Karpas-422 (cell line): Measurements from ENCODE around the gene CCDC171. TPM values are rescaled to one million over a fixed set of nuclear protein-coding genes. Genes with fewer than 3 reads are reported as not detected.

Experiments
- DNase-seq: peaks from one replicate; pipeline ENCODE4 v3.0.0-alpha.2; 2015
- H2AFZ ChIP-seq: fragments of 200-600 bp; sonication (generic); 2 replicates; pipeline ENCODE4 v1.6.1; 2014; ENCODE audit warnings: antibody characterized with exemption, low read length, mixed read lengths
- H3K27ac ChIP-seq: fragments of 200-600 bp; sonication (generic); 2 replicates; pipeline ENCODE4 v1.5.1; 2014; ENCODE audit warnings: mild to moderate bottlenecking, low read length, moderate library complexity
- H3K27me3 ChIP-seq: fragments of 200-600 bp; sonication (generic); 2 replicates; pipeline ENCODE4 v1.6.1; 2014; ENCODE audit warnings: low read length, mixed read lengths
- H3K36me3 ChIP-seq: fragments of 200-600 bp; sonication (generic); 2 replicates; pipeline ENCODE4 v1.6.1; 2014; ENCODE audit warnings: low read length, mixed read lengths; ENCODE audit not compliant: insufficient read depth
- H3K4me1 ChIP-seq: fragments of 200-600 bp; sonication (generic); 2 replicates; pipeline ENCODE4 v1.6.1; 2014; ENCODE audit warnings: mild to moderate bottlenecking, low read length, mixed read lengths
- H3K4me2 ChIP-seq: fragments of 200-600 bp; sonication (generic); 2 replicates; pipeline ENCODE4 v1.6.1; 2014; ENCODE audit warnings: low read length, low read depth, mild to moderate bottlenecking; ENCODE audit not compliant: poor library complexity, severe bottlenecking
- H3K4me3 ChIP-seq: fragments of 200-600 bp; sonication (generic); 2 replicates; pipeline ENCODE4 v1.5.1; 2014; ENCODE audit warnings: mild to moderate bottlenecking, antibody characterized with exemption, low read length, mixed read lengths
- H3K79me2 ChIP-seq: fragments of 200-600 bp; sonication (generic); 2 replicates; pipeline ENCODE4 v1.6.1; 2014; ENCODE audit warnings: mild to moderate bottlenecking, low read length, mixed read lengths
- H3K9ac ChIP-seq: fragments of 200-600 bp; sonication (generic); 2 replicates; pipeline ENCODE4 v1.6.0; 2014; ENCODE audit warnings: low read length
- H3K9me2 ChIP-seq: fragments of 200-600 bp; sonication (generic), shearing (Covaris generic); replicated peaks from 2 replicates; pipeline ENCODE4 v1.6.0; 2014; ENCODE audit warnings: mild to moderate bottlenecking, low read length, moderate library complexity; ENCODE audit not compliant: insufficient read depth
- H3K9me3 ChIP-seq: fragments of 300-700, 200-600 bp; sonication (generic); 2 replicates; pipeline ENCODE4 v1.6.1; 2014; ENCODE audit warnings: low read length, mixed read lengths
- H4K20me1 ChIP-seq: fragments of 200-600 bp; sonication (generic); 2 replicates; pipeline ENCODE4 v1.6.1; 2014; ENCODE audit warnings: mild to moderate bottlenecking, antibody characterized with exemption, low read length, low read depth; ENCODE audit not compliant: insufficient read depth
- total RNA-seq: library from RNA; depleted of rRNA; stranded (reverse); fragments of >200 nt; shearing (Covaris generic); gene quantifications from 2 replicates; pipeline ENCODE4 v1.2.3, GENCODE V29; 2014; ENCODE audit warnings: low replicate concordance

Gene CCDC171
- total RNA-seq, 1 experiment from 2014 or later, result 3.1 TPM

DNA sequence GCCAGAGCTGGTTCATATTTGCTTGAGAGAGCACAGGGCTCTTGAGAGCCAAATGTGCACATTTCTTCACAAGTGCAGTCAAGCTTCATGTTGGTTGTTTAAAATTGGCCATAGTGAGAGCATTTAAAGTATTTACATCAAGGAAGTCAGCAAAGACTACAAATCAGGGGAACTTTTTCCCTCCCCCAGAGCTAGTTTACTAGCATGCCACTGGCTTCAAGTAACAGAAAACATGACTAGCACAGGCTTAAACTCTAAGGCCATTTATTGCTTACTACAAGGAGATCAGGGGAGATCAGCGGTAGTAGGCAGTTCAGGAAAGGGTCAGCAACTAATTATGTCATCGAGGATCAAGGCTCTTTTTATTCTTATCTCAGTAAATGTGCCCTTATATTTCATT, 11.0 kb upstream of the CCDC171 start:
- no peak overlapping the region for H3K4me2 ChIP-seq
- no peaks in the 10 kb centered on the region for H3K9me3 ChIP-seq
- no peaks in the 10 kb centered on the region for H4K20me1 ChIP-seq
- H3K4me1 ChIP-seq, result no peaks in the 10 kb centered on the region
- H3K27ac ChIP-seq, result no peak overlapping the region
- no peaks in the 10 kb centered on the region for H3K79me2 ChIP-seq
- H3K9me2 ChIP-seq, result no peaks in the 10 kb centered on the region
- no peaks in the 10 kb centered on the region for H3K36me3 ChIP-seq
- no peak overlapping the region for H3K9ac ChIP-seq
- no peak overlapping the region for H3K4me3 ChIP-seq
- no peaks in the 10 kb centered on the region for H3K27me3 ChIP-seq
- H2AFZ ChIP-seq, result no peak overlapping the region
- DNase-seq, result no peak

DNA sequence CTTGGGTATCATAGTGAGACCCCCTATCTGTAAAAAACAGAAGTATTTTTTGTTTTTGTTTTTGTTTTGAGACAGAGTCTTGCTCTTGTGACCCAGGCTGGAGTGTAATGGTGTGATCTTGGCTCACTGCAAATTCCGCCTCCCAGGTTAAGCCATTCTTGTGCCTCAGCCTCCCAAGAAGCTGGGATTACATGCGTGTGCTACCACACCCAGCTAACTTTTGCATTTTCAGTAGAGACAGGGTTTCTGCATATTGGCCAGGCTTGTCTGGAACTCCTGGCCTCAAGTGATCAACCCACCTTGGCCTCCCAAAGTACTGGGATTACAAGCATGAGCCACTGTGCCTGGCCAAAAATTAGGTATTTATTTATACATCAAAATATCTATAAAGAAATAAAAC, 10.2 kb upstream of the CCDC171 start:
- Histone ChIP-seq H2AFZ (no peak overlapping the region), H3K9me3 (no peaks in the 10 kb centered on the region), H3K9ac (no peak overlapping the region), H3K9me2 (no peaks in the 10 kb centered on the region), H3K4me2 (no peak overlapping the region), H3K27me3 (no peaks in the 10 kb centered on the region), H3K36me3 (no peaks in the 10 kb centered on the region), H3K27ac (no peak overlapping the region), H3K4me1 (no peaks in the 10 kb centered on the region), H3K4me3 (no peak overlapping the region), H3K79me2 (no peaks in the 10 kb centered on the region), H4K20me1 (no peaks in the 10 kb centered on the region)
- no peak for DNase-seq

DNA sequence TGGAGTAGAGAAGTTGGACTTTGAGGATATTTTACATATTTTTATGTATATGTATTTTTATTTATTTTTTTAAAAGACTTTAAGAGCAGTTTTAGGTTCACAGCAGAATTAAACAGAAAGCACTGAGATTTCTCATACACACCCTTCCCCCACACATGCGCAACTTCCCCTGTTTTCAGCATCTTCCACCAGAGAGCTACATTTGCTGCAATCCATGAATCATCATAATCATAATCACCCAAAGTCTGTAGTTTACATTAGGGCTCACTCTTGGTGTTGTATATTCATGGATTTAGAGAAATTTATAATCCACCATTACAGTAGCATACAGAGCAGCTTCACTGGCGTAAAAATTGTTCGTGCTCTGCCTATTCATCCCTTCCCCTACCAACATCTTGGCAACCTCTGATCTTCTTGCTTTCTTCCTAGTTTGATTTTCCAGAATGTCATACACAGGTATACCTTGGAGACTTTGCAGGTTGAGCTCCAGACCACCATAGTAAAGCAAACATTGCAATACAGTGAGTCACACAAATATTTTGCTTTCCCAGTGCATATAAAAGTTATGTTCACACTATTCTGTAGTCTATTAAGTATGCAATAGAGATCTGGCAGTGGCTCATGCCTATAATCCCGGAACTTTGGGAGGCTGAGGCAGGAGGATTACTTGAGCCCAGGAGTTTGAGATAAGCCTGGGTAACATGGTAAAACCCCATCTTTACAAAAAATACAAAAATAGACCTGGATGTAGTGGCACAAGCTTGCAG, 9.6 kb upstream of the CCDC171 start:
- H3K36me3 ChIP-seq, result no peaks in the 10 kb centered on the region
- no peaks in the 10 kb centered on the region for H3K27me3 ChIP-seq
- no peak overlapping the region for H3K27ac ChIP-seq
- no peaks in the 10 kb centered on the region for H4K20me1 ChIP-seq
- no peak for DNase-seq
- no peaks in the 10 kb centered on the region for H3K4me1 ChIP-seq
- no peaks in the 10 kb centered on the region for H3K9me2 ChIP-seq
- no peak overlapping the region for H3K9ac ChIP-seq
- H3K4me3 ChIP-seq, result no peak overlapping the region
- H3K79me2 ChIP-seq, result no peaks in the 10 kb centered on the region
- no peaks in the 10 kb centered on the region for H3K9me3 ChIP-seq
- H2AFZ ChIP-seq, result no peak overlapping the region
- no peak overlapping the region for H3K4me2 ChIP-seq

DNA sequence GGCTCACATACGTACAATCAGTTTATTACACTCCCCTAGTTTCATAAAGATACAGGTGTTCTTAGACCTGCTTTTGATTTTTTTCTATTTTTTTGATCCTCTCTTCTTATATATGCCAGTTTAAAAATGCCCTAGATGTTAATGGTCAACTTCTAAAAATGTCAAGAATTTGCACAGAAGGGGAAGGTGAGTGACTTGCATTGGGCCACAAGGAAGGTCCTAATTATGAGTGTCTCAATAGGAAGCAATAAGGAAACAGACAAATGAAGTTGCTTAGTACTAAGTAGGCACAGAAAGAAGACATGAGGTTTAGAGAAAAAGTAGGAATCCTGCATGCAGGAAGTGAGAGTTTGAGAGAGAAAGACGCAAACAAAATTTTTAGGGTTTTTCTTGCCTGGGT, 3.2 kb upstream of the CCDC171 start:
- no peak overlapping the region for H3K4me3 ChIP-seq
- no peak overlapping the region for H3K9ac ChIP-seq
- DNase-seq, result no peak
- H3K9me3 ChIP-seq, result no peaks in the 10 kb centered on the region
- no peak overlapping the region for H2AFZ ChIP-seq
- no peak overlapping the region for H3K27ac ChIP-seq
- H3K36me3 ChIP-seq, result no peaks in the 10 kb centered on the region
- H3K4me2 ChIP-seq, result no peak overlapping the region
- H3K4me1 ChIP-seq, result peaks cover 24% of the 10 kb centered on the region
- H3K79me2 ChIP-seq, result no peaks in the 10 kb centered on the region
- H4K20me1 ChIP-seq, result no peaks in the 10 kb centered on the region
- H3K9me2 ChIP-seq, result no peaks in the 10 kb centered on the region
- H3K27me3 ChIP-seq, result no peaks in the 10 kb centered on the region

DNA sequence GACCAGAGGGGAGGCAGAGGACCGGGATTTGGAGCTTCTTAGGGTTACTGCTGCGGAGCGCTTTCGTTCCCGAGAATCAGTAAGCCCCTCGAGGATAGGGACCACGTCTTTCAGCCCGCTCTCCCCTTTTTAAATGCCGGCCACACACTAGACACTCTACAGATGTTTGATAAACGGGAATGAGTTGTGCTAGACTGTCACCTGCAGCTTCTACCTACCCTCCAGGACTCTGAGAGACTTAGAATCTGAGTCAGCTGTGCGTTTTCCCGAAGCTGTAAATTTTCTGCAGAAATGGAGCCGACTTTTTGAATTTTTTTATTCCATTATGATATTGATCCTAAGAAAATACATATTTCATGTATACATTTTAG, 670 bp downstream of the CCDC171 start:
- H4K20me1 ChIP-seq, result no peaks in the 10 kb centered on the region
- peak overlapping the region; percentile 99 for H2AFZ ChIP-seq
- peak overlapping the region; percentile 86 for H3K9ac ChIP-seq
- H3K27me3 ChIP-seq, result no peaks in the 10 kb centered on the region
- H3K4me3 ChIP-seq, result peak overlapping the region; percentile 85
- H3K4me2 ChIP-seq, result peak overlapping the region; percentile 99
- H3K9me2 ChIP-seq, result no peaks in the 10 kb centered on the region
- H3K27ac ChIP-seq, result no peak overlapping the region
- H3K79me2 ChIP-seq, result no peaks in the 10 kb centered on the region
- H3K4me1 ChIP-seq, result peaks cover 24% of the 10 kb centered on the region
- no peaks in the 10 kb centered on the region for H3K9me3 ChIP-seq
- peak; percentile 58 for DNase-seq
- H3K36me3 ChIP-seq, result no peaks in the 10 kb centered on the region

DNA sequence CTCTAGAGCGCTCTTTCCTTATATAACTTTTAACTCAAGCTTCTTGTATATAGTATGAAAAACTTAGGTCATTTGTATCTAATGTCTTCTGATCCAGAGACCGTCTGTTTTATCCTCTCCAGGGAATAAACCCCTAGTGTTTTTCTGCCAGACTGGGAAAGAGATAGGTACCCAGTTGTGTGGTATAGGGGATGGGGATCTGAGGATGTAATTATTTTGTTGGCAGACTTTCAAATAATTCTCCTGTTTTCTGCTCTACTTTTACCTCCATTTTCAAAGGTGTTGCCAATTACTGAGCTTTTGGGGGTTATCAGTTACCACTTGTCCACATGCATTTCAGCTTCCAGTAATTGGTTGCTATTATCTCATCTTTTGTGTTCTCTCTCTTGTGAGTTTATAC, 17.9 kb downstream of the CCDC171 start:
- no peak overlapping the region for H3K9ac ChIP-seq
- H3K4me3 ChIP-seq, result no peak overlapping the region
- H3K4me1 ChIP-seq, result no peaks in the 10 kb centered on the region
- H4K20me1 ChIP-seq, result no peaks in the 10 kb centered on the region
- no peaks in the 10 kb centered on the region for H3K9me2 ChIP-seq
- H3K36me3 ChIP-seq, result no peaks in the 10 kb centered on the region
- H3K27ac ChIP-seq, result no peak overlapping the region
- no peaks in the 10 kb centered on the region for H3K9me3 ChIP-seq
- no peak for DNase-seq
- no peaks in the 10 kb centered on the region for H3K27me3 ChIP-seq
- no peak overlapping the region for H2AFZ ChIP-seq
- no peaks in the 10 kb centered on the region for H3K79me2 ChIP-seq
- H3K4me2 ChIP-seq, result no peak overlapping the region

DNA sequence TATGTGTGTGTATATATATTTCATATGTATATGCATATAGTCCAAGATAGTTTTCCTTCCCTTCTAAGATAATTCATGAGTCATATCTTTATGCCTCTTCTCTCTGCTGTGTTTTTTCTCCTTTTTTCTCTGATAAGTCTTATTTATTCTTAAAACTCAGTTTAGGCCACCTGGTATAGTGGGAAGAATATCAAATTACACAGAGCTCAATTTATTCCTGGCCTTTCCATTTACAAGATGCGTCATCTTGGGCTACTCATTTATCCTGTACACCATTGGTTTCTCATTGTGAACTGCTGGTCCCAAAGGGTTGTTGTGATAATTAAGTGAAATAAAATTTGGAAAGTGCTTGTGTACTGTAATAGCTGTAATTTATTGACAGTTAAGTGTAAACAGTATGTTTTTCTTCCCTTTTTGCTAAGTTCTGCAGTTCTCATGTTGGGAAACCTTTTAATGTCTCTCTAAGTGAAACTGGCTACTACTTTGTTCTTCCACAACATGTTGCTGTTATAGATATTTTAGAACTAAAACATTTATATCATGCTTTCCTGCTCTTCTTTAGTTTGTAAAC, 19.4 kb downstream of the CCDC171 start:
- no peaks in the 10 kb centered on the region for H3K27me3 ChIP-seq
- DNase-seq, result no peak
- no peaks in the 10 kb centered on the region for H3K79me2 ChIP-seq
- H3K4me1 ChIP-seq, result no peaks in the 10 kb centered on the region
- no peaks in the 10 kb centered on the region for H4K20me1 ChIP-seq
- H3K4me3 ChIP-seq, result no peak overlapping the region
- H3K27ac ChIP-seq, result no peak overlapping the region
- H3K4me2 ChIP-seq, result no peak overlapping the region
- H2AFZ ChIP-seq, result no peak overlapping the region
- H3K9me3 ChIP-seq, result no peaks in the 10 kb centered on the region
- no peaks in the 10 kb centered on the region for H3K9me2 ChIP-seq
- H3K9ac ChIP-seq, result no peak overlapping the region
- H3K36me3 ChIP-seq, result no peaks in the 10 kb centered on the region

DNA sequence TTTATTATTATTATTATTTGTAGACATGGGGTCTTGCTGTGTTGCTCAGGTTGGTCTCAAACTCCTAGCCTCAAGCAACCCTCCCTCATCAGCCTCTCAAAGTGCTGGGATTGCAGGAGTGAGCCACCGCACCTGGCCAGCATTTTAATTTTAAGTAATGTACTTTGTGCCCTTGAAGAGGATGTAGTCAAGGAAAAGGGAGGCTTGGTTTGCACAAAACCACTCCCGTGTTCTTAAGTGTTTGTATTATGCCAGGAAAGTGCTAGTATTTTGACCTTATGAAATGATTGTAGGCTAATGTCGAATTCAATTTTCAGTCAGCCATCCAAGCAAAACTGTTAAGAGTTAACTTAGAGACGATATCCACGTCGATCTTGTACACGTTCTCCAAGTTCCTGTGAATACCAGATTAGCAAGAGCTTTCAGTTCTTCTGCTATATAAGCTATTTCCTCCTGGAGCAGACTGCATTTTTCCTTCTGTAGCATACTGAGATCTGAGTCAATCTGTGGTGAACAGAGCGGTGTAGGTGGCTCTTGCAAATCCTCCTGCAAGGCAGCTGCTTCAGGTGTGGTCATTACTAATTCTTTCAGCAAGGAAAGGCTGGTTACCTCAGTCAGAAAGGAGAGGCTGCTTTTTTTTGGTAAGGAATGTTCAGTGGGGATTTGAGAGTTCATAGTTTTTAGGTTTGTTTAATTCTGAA, 23.7 kb downstream of the CCDC171 start:
- Histone ChIP-seq H3K4me3 (no peak overlapping the region), H3K4me1 (no peaks in the 10 kb centered on the region), H3K9ac (no peak overlapping the region), H3K4me2 (no peak overlapping the region), H3K27me3 (no peaks in the 10 kb centered on the region), H3K79me2 (no peaks in the 10 kb centered on the region), H3K9me2 (no peaks in the 10 kb centered on the region), H3K27ac (no peak overlapping the region), H4K20me1 (no peaks in the 10 kb centered on the region), H3K9me3 (no peaks in the 10 kb centered on the region), H2AFZ (no peak overlapping the region), H3K36me3 (no peaks in the 10 kb centered on the region)
- no peak for DNase-seq
